Inferior parietal cortex (tissue), 1 donor: Measurements from ENCODE around the gene LRMDA.

Experiments
- DNase-seq: peaks from one replicate; pipeline ENCODE4 v3.0.0-alpha.2; 2016; ENCODE audit errors: extremely low spot score

LRMDA gene

GRCh38 chr10:75448166-75448565, 16.7 kb downstream of the LRMDA start:
- no peak for DNase-seq

DNA sequence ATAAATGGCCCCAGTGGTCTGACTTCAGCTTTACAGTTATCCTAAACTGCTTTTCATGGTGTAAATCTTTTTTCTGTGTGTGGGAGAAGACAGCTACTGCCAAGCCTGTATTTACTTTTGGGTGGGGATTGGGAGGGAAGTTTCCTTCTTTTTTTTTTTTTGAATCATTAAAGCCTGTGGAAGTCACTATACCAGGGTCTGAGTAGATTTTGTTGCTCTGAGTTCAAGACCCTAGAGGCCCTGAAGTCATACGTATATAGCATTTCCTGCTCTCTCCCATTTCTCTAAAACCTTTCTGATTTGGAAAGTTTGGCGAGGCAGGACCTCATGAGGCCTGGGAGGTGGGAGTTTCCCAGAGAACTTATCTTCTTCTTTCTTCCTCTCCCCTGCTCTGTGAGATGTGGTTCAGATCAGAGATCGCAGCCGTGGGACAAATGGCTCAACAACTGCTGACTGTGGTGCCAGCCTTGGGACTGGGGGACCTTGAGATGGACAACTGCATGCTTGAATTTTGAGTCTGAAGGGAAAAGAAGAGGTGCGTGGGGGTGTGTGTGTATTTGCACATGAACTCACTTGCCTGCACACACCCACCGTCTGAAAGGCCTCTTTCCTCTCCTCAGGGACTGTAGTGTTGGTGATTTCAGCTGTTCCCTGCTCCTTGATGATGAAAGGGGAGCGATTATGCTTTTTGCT, 18.1 kb downstream of the LRMDA start:
- DNase-seq: no peak

GRCh38 chr10:75450075-75450445, 18.6 kb downstream of the LRMDA start:
- DNase-seq: no peak

DNA sequence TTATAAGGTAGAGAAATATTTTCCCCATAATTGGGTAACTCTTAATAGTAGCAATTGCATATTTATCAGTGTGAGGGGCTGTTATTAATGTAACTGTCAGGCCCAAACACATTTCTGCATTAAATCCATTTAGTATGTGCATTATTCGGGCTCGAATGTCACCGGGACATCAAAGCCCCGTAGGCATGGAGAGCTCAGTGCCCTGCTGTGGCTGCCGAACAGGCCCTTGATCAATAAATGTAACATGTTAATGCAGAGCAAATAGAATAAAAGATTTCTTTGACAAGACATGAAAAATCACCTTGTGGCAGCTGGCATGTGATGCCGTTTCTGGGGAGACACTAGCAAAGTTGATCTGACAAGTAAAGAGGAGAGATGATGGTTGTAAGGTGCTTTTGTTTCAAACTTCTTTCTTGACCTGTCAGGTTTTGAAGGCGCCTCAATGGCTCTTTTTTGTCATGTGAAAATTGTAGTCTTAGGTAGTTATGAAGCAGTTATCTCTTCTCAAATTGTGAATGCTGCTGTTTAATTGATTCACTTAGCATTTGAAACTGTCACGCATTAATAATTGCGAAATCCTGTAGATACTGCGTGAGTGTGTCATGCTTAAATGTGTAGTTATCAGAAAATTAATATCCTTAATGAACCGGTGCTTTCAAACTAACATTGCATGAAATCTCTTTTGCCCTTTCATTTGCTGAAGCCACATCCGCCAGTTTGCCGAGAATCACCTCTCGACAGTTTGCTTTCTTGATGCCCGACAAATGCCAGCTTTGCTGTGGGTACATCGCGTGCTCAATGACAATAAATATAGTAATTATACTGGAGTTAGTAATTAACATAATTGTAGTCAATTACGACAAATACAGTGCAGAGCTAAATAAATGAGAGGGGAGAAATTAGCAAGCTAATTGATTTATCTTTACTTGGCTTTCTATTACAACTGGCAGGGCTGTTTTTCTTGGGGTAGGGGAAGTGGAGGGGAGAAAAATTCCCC, 19.5 kb downstream of the LRMDA start:
- DNase-seq: no peak

DNA sequence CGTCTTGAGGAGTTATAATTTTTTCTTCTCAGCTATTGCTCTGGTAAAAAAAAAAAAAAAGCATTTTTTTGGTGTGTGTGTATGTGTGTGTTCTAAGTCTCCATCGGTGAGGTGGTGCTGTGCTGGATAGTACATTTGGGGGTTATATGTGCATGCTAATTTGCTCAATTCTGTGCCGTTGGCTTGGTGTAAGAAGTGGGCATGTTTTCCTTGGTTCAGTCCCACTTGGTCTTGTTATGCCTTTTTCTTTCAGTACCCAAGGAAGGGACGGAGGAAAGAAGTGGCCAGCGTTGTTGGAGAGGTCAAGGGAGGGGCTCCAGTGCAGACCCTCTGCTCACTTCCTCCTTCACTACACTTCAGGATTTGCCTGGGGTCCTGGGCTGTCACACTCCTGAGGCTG, 20.4 kb downstream of the LRMDA start:
- DNase-seq: no peak

DNA sequence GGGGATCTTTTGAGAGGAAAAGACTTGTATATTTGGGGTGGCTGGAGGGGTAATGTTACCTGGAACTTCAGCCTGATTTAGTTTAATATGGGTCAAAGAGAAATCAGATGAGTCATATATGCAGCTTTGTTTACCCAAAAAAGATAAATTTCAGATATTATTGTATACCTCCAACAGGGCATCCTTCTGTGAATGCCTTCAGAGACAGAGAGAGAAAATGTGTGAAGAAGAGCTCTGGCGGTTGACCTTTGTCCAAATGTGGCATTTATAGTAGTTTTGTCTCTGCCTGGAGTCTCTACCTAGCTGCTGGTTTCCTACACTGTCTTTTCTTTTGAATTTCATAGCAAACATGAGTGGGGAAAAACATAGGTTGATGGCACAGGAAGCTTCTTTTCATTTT, 21.6 kb downstream of the LRMDA start:
- no peak for DNase-seq

DNA sequence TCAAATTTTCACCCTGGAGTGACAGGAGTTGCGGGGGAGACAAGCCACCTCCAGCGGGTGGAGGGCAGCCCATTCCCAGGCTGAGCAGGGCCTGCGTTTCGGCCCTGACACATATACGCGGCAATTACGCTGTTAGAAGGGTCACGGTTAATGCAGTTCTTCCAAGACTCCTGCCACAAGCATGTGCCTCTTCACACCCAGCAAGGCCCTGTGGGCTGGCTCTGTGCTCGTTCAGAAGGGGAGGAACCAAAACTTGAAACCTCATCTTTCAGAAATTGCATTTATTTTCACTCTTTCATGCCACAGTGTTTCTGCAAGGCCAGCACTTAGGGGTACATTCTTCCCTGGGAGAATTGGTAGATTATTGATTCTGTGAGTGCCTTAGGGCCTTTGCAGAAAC, 24.7 kb downstream of the LRMDA start:
- no peak for DNase-seq

DNA sequence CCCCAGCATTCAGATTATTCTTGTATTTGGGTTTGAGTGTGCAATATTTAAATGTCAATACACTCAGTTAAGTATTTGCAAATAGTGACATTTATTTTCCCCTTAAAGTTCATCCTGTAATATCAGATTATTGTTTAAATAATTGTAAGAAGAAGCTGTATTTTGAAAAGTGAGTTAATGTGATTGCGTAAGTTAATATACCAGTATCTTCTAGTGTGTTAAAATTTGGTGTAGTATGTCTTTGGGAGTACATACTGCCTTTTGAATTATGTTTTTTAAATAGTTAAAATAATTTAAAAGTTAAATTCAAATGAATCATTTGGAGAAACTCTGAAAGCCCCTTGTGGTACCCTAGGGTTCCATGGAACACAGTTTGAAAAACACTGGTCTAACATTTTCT, 28.6 kb downstream of the LRMDA start:
- no peak for DNase-seq

DNA sequence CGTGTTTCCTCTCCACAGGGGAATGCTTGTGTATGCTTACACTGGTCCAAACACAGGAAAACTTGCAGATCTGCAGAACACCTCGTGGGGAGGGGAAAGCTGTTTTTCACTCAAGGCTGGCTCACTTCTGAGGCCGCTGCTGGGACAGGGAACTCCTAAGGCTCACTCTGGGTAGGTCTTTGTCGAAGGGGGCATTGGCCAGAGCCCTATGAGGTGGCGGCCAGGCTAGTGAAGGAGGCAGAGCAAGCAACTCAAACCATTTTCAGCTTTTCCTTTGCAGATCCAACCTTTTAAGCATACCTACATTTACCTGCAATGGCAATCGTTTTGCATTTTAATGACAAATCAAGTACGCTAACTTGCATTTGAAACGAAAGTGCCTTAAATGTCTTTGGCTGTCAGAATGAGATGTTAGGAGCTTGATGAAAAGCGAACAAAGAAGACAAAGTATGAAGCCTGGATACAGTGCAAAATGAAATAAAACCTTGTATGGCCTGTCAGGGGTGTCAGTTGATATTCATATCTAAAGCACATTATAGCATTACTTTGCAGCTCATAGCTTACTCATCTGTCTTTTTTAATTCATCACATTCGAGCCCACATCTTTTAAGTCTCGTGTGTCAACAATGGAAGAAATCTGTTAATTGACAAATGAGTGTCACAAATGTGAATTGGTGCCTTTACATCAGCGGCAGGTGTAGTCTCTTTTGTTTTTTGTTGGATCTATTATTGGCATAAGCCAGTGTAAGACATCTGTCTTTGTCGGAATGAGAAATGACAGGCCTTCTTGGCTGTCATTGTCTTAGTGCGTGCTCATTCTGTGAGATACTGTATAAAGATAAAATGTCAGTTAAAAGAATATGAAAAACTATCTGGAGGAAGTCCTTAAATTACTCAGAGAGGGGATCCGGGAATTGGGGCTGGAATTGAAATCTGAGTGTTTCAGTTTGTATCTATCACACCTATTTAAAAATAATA, 30.5 kb downstream of the LRMDA start:
- no peak for DNase-seq

- DNase-seq: no peak
These were observed 31.4 kb downstream of the LRMDA start for GRCh38 chr10:75462865-75463264.

- no peak for DNase-seq
These were observed 33.3 kb downstream of the LRMDA start for GRCh38 chr10:75464478-75465449.

GRCh38 chr10:75465450-75465827, 34.0 kb downstream of the LRMDA start:
- no peak for DNase-seq

- DNase-seq: no peak
These were observed 34.6 kb downstream of the LRMDA start for GRCh38 chr10:75466001-75466400.

- DNase-seq: no peak
These were observed 35.5 kb downstream of the LRMDA start for GRCh38 chr10:75466886-75467285.

DNA sequence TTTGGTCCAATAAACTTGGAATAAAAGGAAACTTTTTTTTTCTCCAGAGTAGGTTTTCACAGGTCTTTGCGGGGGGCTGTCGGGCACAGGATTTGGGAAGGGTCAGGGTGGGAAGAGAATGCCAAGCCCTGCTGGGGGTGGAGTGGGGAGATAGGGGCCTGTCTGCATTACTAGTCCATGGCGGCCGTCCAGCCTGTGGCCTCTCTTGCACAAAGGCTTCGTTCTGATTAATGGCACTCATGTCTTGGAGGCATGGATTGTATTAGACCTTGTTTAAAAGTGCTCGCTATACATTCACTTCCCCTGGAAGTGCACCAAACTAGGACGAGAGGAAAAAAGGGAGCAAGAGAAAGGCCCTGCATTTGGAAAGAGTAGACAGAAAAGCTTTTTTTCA, 37.2 kb downstream of the LRMDA start:
- DNase-seq: no peak

- no peak for DNase-seq
These were observed 37.7 kb downstream of the LRMDA start for GRCh38 chr10:75469006-75469616.

DNA sequence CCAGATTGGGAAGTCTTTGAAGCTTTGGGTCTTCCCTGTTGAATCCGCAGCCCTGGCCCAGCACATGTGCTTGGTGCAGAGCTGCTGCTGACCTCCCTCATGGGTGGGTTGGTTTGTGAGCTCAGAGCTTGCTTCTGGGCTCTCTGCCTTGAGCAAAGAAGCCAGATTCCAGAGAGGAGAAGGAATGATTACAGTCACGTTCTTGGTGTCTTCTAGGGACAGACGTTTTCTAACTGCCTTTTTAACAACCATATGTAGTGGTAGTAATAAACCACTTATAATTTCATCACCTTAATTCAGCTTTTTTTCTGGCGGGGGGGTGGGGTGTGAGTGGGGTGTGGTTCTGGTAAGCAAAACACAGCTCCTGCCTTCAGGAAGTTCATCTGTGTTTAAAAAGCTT, 39.5 kb downstream of the LRMDA start:
- no peak for DNase-seq

- no peak for DNase-seq
These were observed 41.3 kb downstream of the LRMDA start for GRCh38 chr10:75472685-75473084.

GRCh38 chr10:75474106-75474505, 42.7 kb downstream of the LRMDA start:
- DNase-seq: no peak

DNA sequence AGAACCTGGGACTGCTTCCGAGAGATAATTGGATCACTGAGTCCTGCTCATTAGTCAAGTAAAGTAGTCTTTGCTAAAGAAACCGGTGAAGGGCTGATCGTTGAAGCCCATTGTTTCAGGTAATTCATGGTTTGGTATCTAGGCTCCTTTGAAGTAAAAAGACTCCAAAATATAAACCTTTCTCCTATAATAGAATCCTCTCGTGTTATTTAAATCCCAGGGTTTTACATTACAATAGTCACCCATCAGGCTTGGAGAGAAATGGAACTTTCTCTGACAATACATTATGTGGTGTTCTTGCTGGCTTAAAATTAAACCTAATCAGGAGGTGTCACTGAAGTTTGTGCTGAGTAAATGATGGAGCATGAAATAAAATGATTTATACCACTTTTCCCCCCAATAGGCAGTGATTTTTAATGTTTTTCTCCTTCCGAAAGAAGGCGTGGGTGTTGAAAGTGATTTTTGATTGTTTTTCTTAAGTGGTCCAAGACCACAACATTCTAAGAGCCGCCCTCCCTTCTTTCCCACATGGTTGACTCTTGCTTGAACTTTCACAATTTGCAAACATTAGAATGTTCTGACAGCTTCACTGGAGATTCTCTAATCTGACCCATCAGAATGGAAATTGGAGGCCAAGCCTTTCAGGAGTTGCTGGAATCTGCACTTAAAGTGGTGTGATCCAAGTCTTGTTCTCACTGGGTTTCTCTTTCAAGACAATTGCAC, 44.2 kb downstream of the LRMDA start:
- no peak for DNase-seq
